Measurements from ENCODE around the gene TMEM255B. TPM values are rescaled to one million over a fixed set of nuclear protein-coding genes. Genes with fewer than 3 reads are reported as not detected.

TMEM255B gene
- total RNA-seq, 1 experiment from 2014 or later, result 7.0 TPM

- CTCF ChIA-PET, result interaction anchor here (0.6 kb wide), 1 partner anchor 311 kb away, joined by 3 read pairs; no protein-coding TSS in a partner anchor
- Mint-ChIP-seq H3K4me1 (ENCODE audit: insufficient read depth, unreplicated experiment) (no peaks in the 10 kb centered on the region), H3K27ac (ENCODE audit: low read depth, unreplicated experiment) (no peak overlapping the region), H3K36me3 (ENCODE audit: insufficient read depth, unreplicated experiment) (no peaks in the 10 kb centered on the region), H3K4me3 (ENCODE audit: unreplicated experiment) (no peak overlapping the region), H3K9me3 (ENCODE audit: unreplicated experiment) (no peaks in the 10 kb centered on the region), H3K27me3 (ENCODE audit: insufficient read depth, unreplicated experiment) (no peaks in the 10 kb centered on the region)
- POLR2A ChIA-PET, result no interaction called here
- intact Hi-C loops (cut with micrococcal nuclease), result no loop called here
- BruUV-seq (replicated peaks), result no TSS peak
- no peak for DNase-seq (ENCODE audit: unreplicated experiment)
- no peak for TF ChIP-seq CTCF (IDR thresholded peaks at IDR 0.05; ENCODE audit: unreplicated experiment)
Observed at GRCh38 chr13:113804017-113804702, 45.1 kb downstream of the TMEM255B start.

DNA sequence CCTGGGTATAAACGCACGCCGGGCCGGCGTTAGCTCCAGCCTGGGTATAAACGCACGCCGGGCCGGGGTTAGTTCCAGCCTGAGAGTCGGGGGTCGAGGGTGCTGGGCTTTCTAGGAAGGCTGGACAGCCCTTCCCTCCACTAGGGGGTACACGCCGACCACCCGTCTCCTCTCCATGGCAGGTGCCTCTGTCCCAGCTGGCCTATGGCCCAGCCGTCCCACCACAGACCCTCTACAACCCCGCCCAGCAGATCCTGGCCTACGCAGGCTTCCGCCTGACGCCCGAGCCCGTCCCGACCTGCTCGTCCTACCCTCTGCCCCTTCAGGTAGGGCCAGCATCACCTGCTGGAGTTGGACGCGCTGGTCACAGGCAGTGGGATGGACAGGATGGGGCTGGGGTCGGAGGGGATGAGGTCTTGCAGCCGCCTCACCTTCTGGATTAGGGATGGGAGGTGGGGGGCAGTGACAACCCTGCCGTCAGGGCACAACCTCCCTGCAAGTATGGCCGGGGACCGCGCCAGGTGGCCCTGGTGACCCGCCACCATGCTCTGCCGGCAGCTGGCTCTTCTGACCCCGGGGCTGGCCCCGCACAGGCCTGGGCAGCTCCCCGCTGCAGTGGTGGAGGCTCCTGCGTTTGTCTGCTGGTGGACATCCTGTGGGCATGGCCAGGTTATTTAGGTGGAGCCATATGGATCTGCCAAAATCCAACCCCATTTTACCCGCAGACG lies 45.8 kb downstream of the TMEM255B start:
- CTCF ChIA-PET, result interaction anchor here (0.6 to 0.7 kb wide), 3 partner anchors 9 to 383 kb away, joined by 3 read pairs; no protein-coding TSS in a partner anchor
- intact Hi-C loops (cut with micrococcal nuclease), result no loop called here
- no peak overlapping the region for H3K27ac Mint-ChIP-seq (ENCODE audit: low read depth, unreplicated experiment)

GRCh38 chr13:113805431-113806103 lies 46.5 kb downstream of the TMEM255B start:
- CTCF ChIA-PET, result interaction anchor here (0.7 kb wide), 1 partner anchor 8 kb away, joined by 3 read pairs; no protein-coding TSS in a partner anchor
- Mint-ChIP-seq H3K27ac (ENCODE audit: low read depth, unreplicated experiment) (no peak overlapping the region), H3K4me3 (ENCODE audit: unreplicated experiment) (no peak overlapping the region), H3K4me1 (ENCODE audit: insufficient read depth, unreplicated experiment) (no peaks in the 10 kb centered on the region), H3K36me3 (ENCODE audit: insufficient read depth, unreplicated experiment) (no peaks in the 10 kb centered on the region), H3K27me3 (ENCODE audit: insufficient read depth, unreplicated experiment) (no peaks in the 10 kb centered on the region), H3K9me3 (ENCODE audit: unreplicated experiment) (no peaks in the 10 kb centered on the region)
- intact Hi-C loops (cut with micrococcal nuclease), result no loop called here
- POLR2A ChIA-PET, result no interaction called here
- no peak for TF ChIP-seq CTCF (IDR thresholded peaks at IDR 0.05; ENCODE audit: unreplicated experiment)
- no TSS peak for BruUV-seq (replicated peaks)
- no peak for DNase-seq (ENCODE audit: unreplicated experiment)

More for the DNA sequence above, 45.8 kb downstream of the TMEM255B start:
- H3K4me3 Mint-ChIP-seq (ENCODE audit: unreplicated experiment), result no peak overlapping the region
- POLR2A ChIA-PET, result no interaction called here
- DNase-seq (ENCODE audit: unreplicated experiment), result no peak
- H3K4me1 Mint-ChIP-seq (ENCODE audit: insufficient read depth, unreplicated experiment), result no peaks in the 10 kb centered on the region
- no peaks in the 10 kb centered on the region for H3K9me3 Mint-ChIP-seq (ENCODE audit: unreplicated experiment)
- no peaks in the 10 kb centered on the region for H3K36me3 Mint-ChIP-seq (ENCODE audit: insufficient read depth, unreplicated experiment)
- no TSS peak for BruUV-seq (replicated peaks)
- no peak for TF ChIP-seq CTCF (IDR thresholded peaks at IDR 0.05; ENCODE audit: unreplicated experiment)
- no peaks in the 10 kb centered on the region for H3K27me3 Mint-ChIP-seq (ENCODE audit: insufficient read depth, unreplicated experiment)

DNA sequence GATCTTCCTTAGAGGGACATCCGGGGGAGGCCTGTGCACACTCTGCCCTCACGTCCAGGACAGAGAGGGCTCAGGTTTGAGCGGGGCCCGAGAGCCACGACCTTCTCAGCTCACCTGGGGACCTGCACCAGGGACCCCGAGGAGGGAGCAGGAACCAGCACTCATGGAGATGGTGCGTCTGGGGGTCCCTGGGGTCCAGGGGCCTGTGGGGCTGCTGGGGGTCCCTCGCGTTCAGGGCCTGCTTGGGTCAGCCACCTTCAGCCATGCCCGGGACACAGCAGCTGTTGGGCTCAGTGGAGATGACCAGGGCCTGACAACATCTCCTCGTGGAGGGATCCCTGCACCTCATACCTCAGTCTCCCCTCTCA lies 47.1 kb downstream of the TMEM255B start:
- intact Hi-C loops (cut with micrococcal nuclease), result no loop called here
- no peaks in the 10 kb centered on the region for H3K9me3 Mint-ChIP-seq (ENCODE audit: unreplicated experiment)
- TF ChIP-seq CTCF (IDR thresholded peaks at IDR 0.05; ENCODE audit: unreplicated experiment), result no peak
- no peaks in the 10 kb centered on the region for H3K4me1 Mint-ChIP-seq (ENCODE audit: insufficient read depth, unreplicated experiment)
- CTCF ChIA-PET, result no interaction called here
- H3K27me3 Mint-ChIP-seq (ENCODE audit: insufficient read depth, unreplicated experiment), result no peaks in the 10 kb centered on the region
- H3K4me3 Mint-ChIP-seq (ENCODE audit: unreplicated experiment), result no peak overlapping the region
- no TSS peak for BruUV-seq (replicated peaks)
- POLR2A ChIA-PET, result no interaction called here
- no peaks in the 10 kb centered on the region for H3K36me3 Mint-ChIP-seq (ENCODE audit: insufficient read depth, unreplicated experiment)
- DNase-seq (ENCODE audit: unreplicated experiment), result no peak
- no peak overlapping the region for H3K27ac Mint-ChIP-seq (ENCODE audit: low read depth, unreplicated experiment)

Measured in MCF 10A (cell line).